Stimulated activated effector memory CD8-positive, alpha-beta T cell treated with anti-CD3 and anti-CD28 coated beads, Interleukin-12 subunit alpha, Interleukin-12 subunit beta, amount 100 ng/mL, for 72 hours (primary cell): Measurements from ENCODE around the gene RASSF8.

Source experiments
- ATAC-seq: fragments of 150-1000 bp; cut with Tn5 transposase; 2 replicates; pipeline ENCODE4 v1.10.0; 2021
- DNase-seq, 2 donors: peaks; one replicate each; pipeline ENCODE4 v3.0.0; 2021 to 2022; ENCODE audit warnings: low spot score in 2 of 2
- H3K27ac Mint-ChIP-seq: one replicate; pipeline ENCODE4 v1.8.0; 2022; ENCODE audit warnings: mild to moderate bottlenecking, mixed read lengths
- H3K36me3 Mint-ChIP-seq: one replicate; pipeline ENCODE4 v1.8.0; 2022; ENCODE audit warnings: mild to moderate bottlenecking, mixed read lengths
- H3K4me1 Mint-ChIP-seq: one replicate; pipeline ENCODE4 v1.8.0; 2022; ENCODE audit warnings: mixed read lengths
- H3K4me3 Mint-ChIP-seq: one replicate; pipeline ENCODE4 v1.8.0; 2022; ENCODE audit warnings: mild to moderate bottlenecking, mixed read lengths
- H3K9me3 Mint-ChIP-seq: one replicate; pipeline ENCODE4 v1.8.0; 2022; ENCODE audit warnings: mixed read lengths

The RASSF8 gene

DNA sequence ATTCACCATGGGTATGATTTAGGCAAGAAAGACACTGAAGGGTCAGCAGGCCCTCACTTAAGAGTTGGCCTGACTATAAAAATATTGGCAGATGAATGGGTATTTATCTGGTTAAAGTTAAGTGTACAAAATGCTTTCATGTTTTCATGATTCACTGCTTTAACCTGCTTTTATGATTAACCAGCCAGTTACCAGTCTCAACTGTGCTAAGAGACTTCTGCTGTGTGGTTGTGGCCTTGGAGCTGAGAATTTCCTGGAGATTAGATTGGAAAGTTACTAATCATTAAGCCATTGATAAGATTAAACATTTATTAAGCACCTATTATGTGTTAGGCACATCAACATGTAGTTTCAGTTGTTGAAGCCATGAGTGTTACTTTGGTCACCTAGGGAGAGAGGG is 68.9 kb downstream of the RASSF8 start:
- Mint-ChIP-seq H3K27ac (no peak overlapping the region), H3K4me1 (no peaks in the 10 kb centered on the region), H3K9me3 (no peaks in the 10 kb centered on the region), H3K4me3 (no peak overlapping the region), H3K36me3 (no peaks in the 10 kb centered on the region)
- DNase-seq (no peak), ATAC-seq (no peak)

DNA sequence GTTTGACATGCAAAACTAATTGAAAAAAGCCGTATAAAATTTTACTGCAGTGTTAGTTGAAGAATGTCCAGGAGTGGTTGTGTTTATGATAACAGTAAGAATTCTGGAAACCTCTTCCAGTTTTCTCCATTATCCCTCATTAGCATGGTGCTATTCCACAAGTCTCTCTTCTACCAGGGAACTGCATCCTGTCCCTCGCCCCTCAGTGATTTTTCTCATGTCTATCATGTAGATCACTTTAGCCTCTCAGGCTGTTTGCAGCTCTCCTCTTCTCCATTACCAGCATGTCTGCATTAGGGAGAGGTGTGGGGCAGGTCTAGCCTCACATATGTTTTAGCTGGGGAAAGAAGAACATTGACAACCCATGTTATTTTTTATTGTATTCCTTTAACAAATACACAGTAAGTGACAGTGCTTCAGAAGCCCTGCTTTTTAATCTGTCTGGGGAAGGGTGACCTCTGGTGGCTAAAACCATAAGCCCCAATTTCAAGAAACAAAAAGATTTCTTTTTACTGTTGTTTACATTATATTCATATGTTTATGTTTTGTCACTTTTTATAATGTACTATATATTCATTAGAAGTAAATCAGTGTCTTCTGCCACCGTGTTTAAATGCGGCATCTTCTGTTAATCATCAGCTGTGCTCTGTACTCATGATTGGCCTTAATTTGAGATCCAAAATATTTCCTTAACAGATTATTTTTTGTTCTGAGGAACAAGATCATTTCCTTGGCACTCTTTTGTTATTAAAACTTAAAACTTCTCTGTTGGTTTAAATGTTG is 70.7 kb downstream of the RASSF8 start:
- Mint-ChIP-seq H3K4me1 (no peaks in the 10 kb centered on the region), H3K36me3 (no peaks in the 10 kb centered on the region), H3K9me3 (no peaks in the 10 kb centered on the region), H3K4me3 (no peak overlapping the region), H3K27ac (no peak overlapping the region)
- ATAC-seq: no peak
- DNase-seq: no peak

GRCh38 chr12:26029736-26030022 is 71.2 kb downstream of the RASSF8 start:
- no peak for DNase-seq
- H3K4me1 Mint-ChIP-seq: no peaks in the 10 kb centered on the region
- H3K27ac Mint-ChIP-seq: no peak overlapping the region
- H3K4me3 Mint-ChIP-seq: no peak overlapping the region
- no peaks in the 10 kb centered on the region for H3K9me3 Mint-ChIP-seq
- H3K36me3 Mint-ChIP-seq: no peaks in the 10 kb centered on the region
- ATAC-seq: no peak

DNA sequence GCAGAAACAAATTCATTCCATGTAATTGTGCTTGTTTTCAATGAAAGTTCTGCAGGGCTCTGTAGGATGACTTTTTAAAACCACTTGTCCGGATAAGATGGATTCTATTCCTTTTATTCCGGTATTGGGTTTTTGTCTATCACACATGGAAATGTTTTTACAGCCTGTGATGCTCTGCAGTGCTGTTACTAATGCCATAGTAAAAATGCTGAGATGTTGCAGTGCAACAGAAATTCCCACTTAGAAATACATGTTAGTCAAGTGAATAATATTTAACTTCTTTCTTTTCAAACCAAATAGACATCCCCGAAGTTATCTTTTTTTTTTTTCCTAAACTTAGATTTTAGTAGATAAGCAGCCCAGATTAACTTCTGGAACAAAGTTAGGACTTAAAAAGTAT is 71.9 kb downstream of the RASSF8 start:
- Mint-ChIP-seq H3K36me3 (no peaks in the 10 kb centered on the region), H3K9me3 (no peaks in the 10 kb centered on the region), H3K4me1 (no peaks in the 10 kb centered on the region), H3K4me3 (no peak overlapping the region), H3K27ac (no peak overlapping the region)
- ATAC-seq: no peak
- DNase-seq: no peak

DNA sequence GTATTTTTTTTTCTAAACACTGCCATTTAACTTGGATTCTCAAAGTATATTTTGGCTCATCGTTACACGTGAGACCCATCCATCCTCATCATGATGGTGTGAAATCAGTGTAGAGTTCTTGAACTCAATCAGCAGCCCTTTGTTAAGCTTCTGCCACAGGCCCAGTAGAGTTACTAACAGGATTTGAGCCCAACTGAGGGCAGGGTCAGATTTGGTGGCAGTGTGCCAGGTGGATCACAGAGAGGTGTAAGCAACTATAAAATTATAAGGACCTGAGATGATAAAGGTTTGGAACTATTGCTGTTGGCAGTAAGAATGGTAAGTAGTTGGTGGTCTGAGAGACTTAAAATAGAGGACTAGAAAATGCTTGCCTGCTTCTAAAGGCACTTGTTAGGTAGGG is 72.8 kb downstream of the RASSF8 start:
- H3K27ac Mint-ChIP-seq: no peak overlapping the region
- H3K4me3 Mint-ChIP-seq: no peak overlapping the region
- H3K9me3 Mint-ChIP-seq: no peaks in the 10 kb centered on the region
- ATAC-seq (no peak), DNase-seq (no peak)
- no peaks in the 10 kb centered on the region for H3K36me3 Mint-ChIP-seq
- H3K4me1 Mint-ChIP-seq: no peaks in the 10 kb centered on the region

GRCh38 chr12:26031827-26032226 is 73.3 kb downstream of the RASSF8 start:
- Mint-ChIP-seq H3K27ac (no peak overlapping the region), H3K36me3 (no peaks in the 10 kb centered on the region), H3K4me1 (no peaks in the 10 kb centered on the region), H3K9me3 (no peaks in the 10 kb centered on the region), H3K4me3 (no peak overlapping the region)
- ATAC-seq (no peak), DNase-seq (no peak)

- Mint-ChIP-seq H3K9me3 (no peaks in the 10 kb centered on the region), H3K36me3 (no peaks in the 10 kb centered on the region), H3K4me3 (no peak overlapping the region), H3K27ac (no peak overlapping the region), H3K4me1 (no peaks in the 10 kb centered on the region)
- ATAC-seq (no peak), DNase-seq (no peak)
Measured at GRCh38 chr12:26032290-26032689, 73.8 kb downstream of the RASSF8 start.

- H3K4me1 Mint-ChIP-seq: no peaks in the 10 kb centered on the region
- H3K36me3 Mint-ChIP-seq: no peaks in the 10 kb centered on the region
- H3K27ac Mint-ChIP-seq: no peak overlapping the region
- H3K9me3 Mint-ChIP-seq: no peaks in the 10 kb centered on the region
- DNase-seq: no peak
- no peak for ATAC-seq
- H3K4me3 Mint-ChIP-seq: no peak overlapping the region
Measured at GRCh38 chr12:26032719-26033241, 74.3 kb downstream of the RASSF8 start.

DNA sequence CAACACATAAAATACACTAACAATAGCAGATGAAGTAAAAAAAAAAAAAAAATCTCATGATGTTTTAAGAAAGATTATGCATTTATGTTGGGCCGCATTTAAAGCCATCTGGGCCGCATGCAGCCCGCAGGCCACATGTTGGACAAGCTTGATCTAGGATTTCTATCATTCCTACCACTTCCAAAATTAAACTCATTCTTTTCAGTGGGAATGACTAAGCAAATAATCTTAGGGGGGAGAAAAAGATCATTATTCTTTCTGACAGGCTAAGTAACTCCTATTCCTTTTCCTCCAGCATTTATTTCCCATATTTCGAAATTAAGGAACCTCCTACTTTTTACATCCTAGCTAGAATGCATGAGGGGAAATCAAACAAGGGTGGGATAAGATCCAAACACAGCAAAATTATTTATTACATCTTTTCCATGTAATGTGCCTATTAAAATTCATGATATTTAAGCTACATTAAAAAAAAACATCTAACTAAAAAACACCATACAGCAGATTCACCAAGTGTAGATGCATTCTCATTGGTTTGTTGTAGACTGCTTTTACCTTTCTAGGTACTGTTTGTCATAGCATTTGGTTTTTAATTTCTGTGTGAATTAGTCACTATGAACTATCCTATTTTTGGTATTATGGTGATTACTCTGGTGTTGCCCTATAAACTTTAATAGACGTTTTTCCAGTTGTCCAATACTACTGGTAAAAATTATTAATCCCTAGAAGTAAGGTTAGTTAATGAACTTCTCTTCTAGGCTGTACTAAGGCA is 76.1 kb downstream of the RASSF8 start:
- Mint-ChIP-seq H3K27ac (no peak overlapping the region), H3K9me3 (no peaks in the 10 kb centered on the region), H3K4me3 (no peak overlapping the region), H3K4me1 (no peaks in the 10 kb centered on the region), H3K36me3 (no peaks in the 10 kb centered on the region)
- no peak for ATAC-seq
- no peak for DNase-seq

DNA sequence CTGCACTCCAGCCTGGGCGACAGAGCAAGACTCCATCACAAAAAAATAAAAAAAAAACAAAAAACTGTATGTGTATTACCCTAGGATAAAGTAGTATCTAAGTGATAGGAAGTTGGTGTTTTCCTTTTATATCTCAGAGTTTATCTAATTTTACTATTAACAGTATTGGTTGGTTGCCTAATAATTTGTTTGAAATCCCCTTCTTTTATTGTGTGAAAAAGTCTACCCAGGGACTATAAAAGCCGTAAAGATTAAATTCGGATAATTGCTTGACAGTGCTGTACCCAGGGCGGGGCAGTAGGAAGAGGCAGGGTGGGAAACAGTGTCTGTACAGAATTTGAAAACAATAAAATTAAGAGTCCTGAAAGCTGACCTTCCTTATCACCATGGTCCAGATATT is 78.4 kb downstream of the RASSF8 start:
- H3K4me1 Mint-ChIP-seq: no peaks in the 10 kb centered on the region
- H3K9me3 Mint-ChIP-seq: no peaks in the 10 kb centered on the region
- DNase-seq (no peak), ATAC-seq (no peak)
- H3K27ac Mint-ChIP-seq: no peak overlapping the region
- no peaks in the 10 kb centered on the region for H3K36me3 Mint-ChIP-seq
- no peak overlapping the region for H3K4me3 Mint-ChIP-seq

GRCh38 chr12:26037615-26038220 is 79.2 kb downstream of the RASSF8 start:
- no peaks in the 10 kb centered on the region for H3K4me1 Mint-ChIP-seq
- no peak overlapping the region for H3K4me3 Mint-ChIP-seq
- no peaks in the 10 kb centered on the region for H3K36me3 Mint-ChIP-seq
- H3K9me3 Mint-ChIP-seq: no peaks in the 10 kb centered on the region
- no peak for DNase-seq
- H3K27ac Mint-ChIP-seq: no peak overlapping the region
- ATAC-seq: no peak

DNA sequence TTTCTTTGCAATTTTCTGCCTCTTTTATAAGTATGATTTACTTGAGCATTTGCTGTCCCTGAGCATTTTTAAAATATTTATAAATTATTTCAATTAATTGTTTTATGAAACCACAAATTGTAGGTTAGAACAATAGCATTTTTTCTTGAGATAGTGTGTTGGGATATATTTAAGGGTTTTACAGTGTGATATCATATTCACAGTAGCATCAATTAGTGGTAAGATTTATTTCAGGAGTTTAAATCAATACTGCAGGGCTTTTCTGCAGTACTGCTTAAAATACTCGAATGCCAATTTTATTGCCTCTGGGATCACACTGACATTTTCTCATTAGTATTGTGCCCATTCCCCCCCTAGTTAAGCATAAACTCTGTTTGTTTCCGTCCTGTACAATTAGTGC is 84.2 kb downstream of the RASSF8 start:
- Mint-ChIP-seq H3K36me3 (no peaks in the 10 kb centered on the region), H3K9me3 (no peaks in the 10 kb centered on the region)

GRCh38 chr12:26043135-26044006 is 84.9 kb downstream of the RASSF8 start:
- ATAC-seq: no peak
- Mint-ChIP-seq H3K4me1 (no peaks in the 10 kb centered on the region), H3K9me3 (no peaks in the 10 kb centered on the region), H3K36me3 (no peaks in the 10 kb centered on the region), H3K27ac (no peak overlapping the region), H3K4me3 (no peak overlapping the region)
- DNase-seq: no peak

More for the DNA sequence above, 84.2 kb downstream of the RASSF8 start:
- Mint-ChIP-seq H3K27ac (no peak overlapping the region), H3K4me1 (no peaks in the 10 kb centered on the region), H3K4me3 (no peak overlapping the region)
- ATAC-seq (no peak), DNase-seq (no peak)

- H3K9me3 Mint-ChIP-seq: no peaks in the 10 kb centered on the region
- H3K36me3 Mint-ChIP-seq: no peaks in the 10 kb centered on the region
- no peak for ATAC-seq
- DNase-seq: no peak
- H3K4me1 Mint-ChIP-seq: no peaks in the 10 kb centered on the region
- H3K27ac Mint-ChIP-seq: no peak overlapping the region
- no peak overlapping the region for H3K4me3 Mint-ChIP-seq
Measured at GRCh38 chr12:26044007-26044394, 85.5 kb downstream of the RASSF8 start.

GRCh38 chr12:26044592-26044991 is 86.1 kb downstream of the RASSF8 start:
- no peak overlapping the region for H3K27ac Mint-ChIP-seq

More at GRCh38 chr12:26044592-26044991, 86.1 kb downstream of the RASSF8 start:
- ATAC-seq (no peak), DNase-seq (no peak)
- no peaks in the 10 kb centered on the region for H3K36me3 Mint-ChIP-seq
- no peaks in the 10 kb centered on the region for H3K9me3 Mint-ChIP-seq
- no peaks in the 10 kb centered on the region for H3K4me1 Mint-ChIP-seq
- no peak overlapping the region for H3K4me3 Mint-ChIP-seq
